HepG2 (cell line): ENCODE results near the gene TMCC2. TPM values are rescaled to one million over a fixed set of nuclear protein-coding genes. Genes with fewer than 3 reads are reported as not detected.

Experiments
- ARID2 ChIP-seq: sonication (generic); formaldehyde crosslinking; IDR thresholded peaks from 2 replicates; pipeline ENCODE4 v1.8.1; 2022; ENCODE audit warnings: mild to moderate bottlenecking, missing genetic modification reagents, borderline replicate concordance
- ATF4 ChIP-seq, 2 experiments: fragments of 450-650 bp in 1 of 2; sonication (generic) in 1 of 2; formaldehyde crosslinking; IDR thresholded peaks; 2 replicates each; pipeline versions ENCODE4 v1.5.0 to v1.8.0; 2020 to 2022; ENCODE audit warnings: mild to moderate bottlenecking in 1 of 2, missing genetic modification reagents in 1 of 2
- DZIP1 ChIP-seq: sonication (generic); formaldehyde crosslinking; IDR thresholded peaks from 2 replicates; pipeline ENCODE4 v1.5.0; 2020; ENCODE audit warnings: mild to moderate bottlenecking, missing genetic modification reagents
- ETV5 ChIP-seq: IDR thresholded peaks from 2 replicates; pipeline ENCODE4 v1.6.1; 2018; ENCODE audit warnings: missing biosample characterization, missing genetic modification reagents, inconsistent platforms, borderline replicate concordance
- FLYWCH1 ChIP-seq: sonication (generic); formaldehyde crosslinking; IDR thresholded peaks from 2 replicates; pipeline ENCODE4 v1.8.1; 2023; ENCODE audit warnings: mild to moderate bottlenecking, missing genetic modification reagents
- HMGXB3 ChIP-seq: sonication (generic); formaldehyde crosslinking; IDR thresholded peaks from 2 replicates; pipeline ENCODE4 v1.4.0; 2020; ENCODE audit warnings: missing genetic modification reagents, borderline replicate concordance
- HMGXB4 ChIP-seq, 2 experiments: sonication (generic) in 1 of 2; formaldehyde crosslinking in 1 of 2; IDR thresholded peaks; 2 replicates each; pipeline versions ENCODE4 v1.4.0 to v1.6.1; 2018 to 2020; ENCODE audit warnings: missing genetic modification reagents in 2 of 2, borderline replicate concordance in 1 of 2, low read depth in 1 of 2, mild to moderate bottlenecking in 1 of 2, missing biosample characterization in 1 of 2
- KAT7 ChIP-seq: IDR thresholded peaks from 2 replicates; pipeline ENCODE4 v1.6.1; 2018; ENCODE audit warnings: borderline replicate concordance, missing compliant biosample characterization
- NFYC ChIP-seq: IDR thresholded peaks from 2 replicates; pipeline ENCODE4 v1.6.1; 2016; ENCODE audit warnings: missing genetic modification reagents, missing compliant biosample characterization
- NR2F6 ChIP-seq, 2 experiments: IDR thresholded peaks; 2 replicates each; pipeline ENCODE4 v1.6.1; 2016; ENCODE audit warnings: antibody characterized with exemption in 1 of 2, mild to moderate bottlenecking in 1 of 2
- RNF219 ChIP-seq: sonication (generic); formaldehyde crosslinking; IDR thresholded peaks from 2 replicates; pipeline ENCODE4 v1.5.0; 2020; ENCODE audit warnings: mild to moderate bottlenecking, missing genetic modification reagents
- STAG1 ChIP-seq: sonication (generic); formaldehyde crosslinking; IDR thresholded peaks from 2 replicates; pipeline ENCODE4 v1.4.0; 2020; ENCODE audit warnings: missing genetic modification reagents
- ZFP36L1 ChIP-seq: sonication (generic); formaldehyde crosslinking; IDR thresholded peaks from 2 replicates; pipeline ENCODE4 v1.8.0; 2022; ENCODE audit warnings: mild to moderate bottlenecking, missing genetic modification reagents, moderate library complexity
- ZNF414 ChIP-seq: sonication (generic); formaldehyde crosslinking; IDR thresholded peaks from 2 replicates; pipeline ENCODE4 v1.5.0; 2020; ENCODE audit warnings: missing genetic modification reagents
- polyA plus RNA-seq, 8 experiments: library from polyadenylated mRNA; depleted of rRNA in 3 of 8; stranded (reverse) in 7 of 8; unstranded in 1 of 8; fragments of >200 nt; fragmentation: Illumina TruSeq in 4 of 8; extraction: Trizol in 4 of 8; gene quantifications; 2 replicates each; pipeline versions ENCODE4 v1.2.1 to v1.2.3, GENCODE V29; 2011 to 2016; ENCODE audit warnings: low read depth in 4 of 8, missing spikeins in 1 of 8, mixed read lengths in 1 of 8; ENCODE audit not compliant: insufficient read depth in 1 of 8
- total RNA-seq, 5 experiments: library from RNA; depleted of rRNA; stranded (reverse); fragments of >200 nt; fragmentation: Illumina TruSeq; extraction: Trizol; gene quantifications; 2 replicates each; pipeline ENCODE4 v1.2.3, GENCODE V29; 2016; ENCODE audit warnings: low read depth in 1 of 5

The TMCC2 gene
- total and polyA plus RNA-seq, 2 of the 13 experiments (the other 11 are each of a cell fraction or from before 2014, with no cell fraction given): 0.12 to 0.24 TPM

GRCh38 chr1:205294175-205294917, 66.6 kb downstream of the TMCC2 start (continued):
- no peak for TF ChIP-seq HMGXB3 (CRISPR knock-in tag)
- no peak for TF ChIP-seq ATF4 (CRISPR knock-in tag; IDR thresholded peaks at IDR 0.05)
- TF ChIP-seq ZFP36L1 (CRISPR knock-in tag): no peak
- TF ChIP-seq HMGXB4 (CRISPR knock-in tag; IDR thresholded peaks at IDR 0.05; ENCODE audit: borderline replicate concordance in 1 of 2, low read depth in 1 of 2): no peak
- TF ChIP-seq ZNF414 (CRISPR knock-in tag): peak; percentile 47; the same call in 1 of the 2 replicates
- TF ChIP-seq ARID2 (CRISPR knock-in tag): no peak
- peak; percentile 73 for TF ChIP-seq ETV5
- no peak for TF ChIP-seq NFYC
- TF ChIP-seq KAT7 (CRISPR knock-in tag): no peak
- TF ChIP-seq RNF219 (CRISPR knock-in tag): no peak
- peak; percentile 88 for TF ChIP-seq NR2F6 (IDR thresholded peaks at IDR 0.05)
- peak; percentile 96 for TF ChIP-seq NR2F6 (CRISPR knock-in tag; IDR thresholded peaks at IDR 0.05)
- no peak for TF ChIP-seq STAG1 (CRISPR knock-in tag)
- TF ChIP-seq DZIP1: no peak
- no peak for TF ChIP-seq FLYWCH1
